Mesendoderm (in vitro differentiated cells): ENCODE data around the gene STYX.
"Not testable (repeated sequence)": the region's sequence is repeated elsewhere in the genome, so short reads cannot be mapped to it uniquely, and the experiment has no call there.

ENCODE experiments used
- DNase-seq: peaks from one replicate; pipeline ENCODE4 v3.0.0; 2013
- H2AK5ac ChIP-seq: 2 replicates; pipeline ENCODE4 v1.6.1; 2013; ENCODE audit warnings: low read length, inconsistent platforms
- H2BK120ac ChIP-seq: 2 replicates; pipeline ENCODE4 v1.6.1; 2013; ENCODE audit warnings: low read depth, mild to moderate bottlenecking, low read length, moderate library complexity, mixed read lengths
- H2BK15ac ChIP-seq: replicated peaks from 2 replicates; pipeline ENCODE4 v1.6.1; 2013; ENCODE audit warnings: low read depth, mild to moderate bottlenecking, moderate library complexity
- H2BK5ac ChIP-seq: 2 replicates; pipeline ENCODE4 v1.6.1; 2013; ENCODE audit warnings: low read length, inconsistent platforms
- H3K18ac ChIP-seq: 2 replicates; pipeline ENCODE4 v1.6.1; 2013; ENCODE audit warnings: mild to moderate bottlenecking, low read length, mixed read lengths
- H3K23ac ChIP-seq: one replicate; pipeline ENCODE4 v1.6.1; 2013; ENCODE audit warnings: low read length
- H3K27ac ChIP-seq: 2 replicates; pipeline ENCODE4 v1.5.1; 2013; ENCODE audit warnings: low read depth, mild to moderate bottlenecking, inconsistent platforms, low read length, moderate library complexity
- H3K27me3 ChIP-seq: 2 replicates; pipeline ENCODE4 v1.6.1; 2013; ENCODE audit warnings: low read length, control low read depth, mild to moderate bottlenecking, inconsistent platforms; ENCODE audit not compliant: insufficient read depth, poor library complexity
- H3K36me3 ChIP-seq: 2 replicates; pipeline ENCODE4 v1.6.1; 2013; ENCODE audit warnings: low read length, inconsistent platforms; ENCODE audit not compliant: control insufficient read depth, insufficient read depth
- H3K4ac ChIP-seq: one replicate; pipeline ENCODE4 v1.6.1; 2013; ENCODE audit warnings: low read depth, mild to moderate bottlenecking, low read length, moderate library complexity
- H3K4me1 ChIP-seq: 2 replicates; pipeline ENCODE4 v1.6.1; 2013; ENCODE audit warnings: low read depth, low read length, inconsistent platforms; ENCODE audit not compliant: control insufficient read depth
- H3K4me2 ChIP-seq: 2 replicates; pipeline ENCODE4 v1.6.1; 2013; ENCODE audit warnings: low read length
- H3K4me3 ChIP-seq: 2 replicates; pipeline ENCODE4 v1.5.1; 2013; ENCODE audit warnings: mild to moderate bottlenecking, low read length
- H3K56ac ChIP-seq: one replicate; pipeline ENCODE4 v1.6.1; 2013; ENCODE audit warnings: low read length
- H3K79me1 ChIP-seq: 2 replicates; pipeline ENCODE4 v1.6.1; 2013; ENCODE audit warnings: low read length, inconsistent platforms
- H3K79me2 ChIP-seq: 2 replicates; pipeline ENCODE4 v1.6.1; 2013; ENCODE audit warnings: mild to moderate bottlenecking, low read length; ENCODE audit not compliant: control insufficient read depth, insufficient read depth
- H3K9ac ChIP-seq: 2 replicates; pipeline ENCODE4 v1.6.1; 2013; ENCODE audit warnings: low read length, inconsistent platforms
- H4K5ac ChIP-seq: one replicate; pipeline ENCODE4 v1.6.1; 2013; ENCODE audit warnings: low read length
- H4K8ac ChIP-seq: one replicate; pipeline ENCODE4 v1.6.1; 2013; ENCODE audit warnings: low read depth, mild to moderate bottlenecking, control low read depth, low read length, moderate library complexity
- WGBS: extraction: QIAGEN DNeasy Blood & Tissue Kit; methylation state at CpG from one replicate; pipeline ENCODE4 v1.1.7; 2013; ENCODE audit warnings: low lambda C conversion rate, missing lambda C conversion rate; ENCODE audit not compliant: insufficient coverage; ENCODE audit errors: extremely low coverage; 5-methylcytosine and 5-hydroxymethylcytosine counted together

Gene STYX

GRCh38 chr14:52711666-52712065, 18.3 kb upstream of the STYX start:
- Histone ChIP-seq H3K9ac (no peak overlapping the region), H3K23ac (no peak overlapping the region), H2BK15ac (no peak overlapping the region), H3K79me1 (peaks cover 2% of the 10 kb centered on the region), H3K4me1 (no peaks in the 10 kb centered on the region), H3K18ac (no peak overlapping the region), H4K5ac (no peak overlapping the region), H3K27ac (no peak overlapping the region), H3K4ac (no peak overlapping the region), H3K79me2 (peaks cover 18% of the 10 kb centered on the region), H3K4me2 (no peak overlapping the region), H2BK120ac (no peak overlapping the region), H3K27me3 (no peaks in the 10 kb centered on the region), H2AK5ac (no peak overlapping the region), H3K36me3 (peaks cover 8% of the 10 kb centered on the region), H4K8ac (no peak overlapping the region), H3K56ac (no peak overlapping the region), H3K4me3 (no peak overlapping the region), H2BK5ac (no peak overlapping the region)
- no peak for DNase-seq
- WGBS: no CpG with 5 or more reads among the region's 1 CpG

- H2BK15ac ChIP-seq: no peak overlapping the region
- H2BK5ac ChIP-seq: no peak overlapping the region
- H3K79me1 ChIP-seq: no peaks in the 10 kb centered on the region
- H3K4ac ChIP-seq: no peak overlapping the region
- H2BK120ac ChIP-seq: no peak overlapping the region
- H2AK5ac ChIP-seq: no peak overlapping the region
- no peak overlapping the region for H3K4me3 ChIP-seq
- H3K27ac ChIP-seq: no peak overlapping the region
- no peak overlapping the region for H3K18ac ChIP-seq
- H3K23ac ChIP-seq: no peak overlapping the region
- no peaks in the 10 kb centered on the region for H3K79me2 ChIP-seq
- DNase-seq: no peak
- no CpG with 5 or more reads among the region's 6 CpGs for WGBS
- no peak overlapping the region for H4K5ac ChIP-seq
- no peak overlapping the region for H3K56ac ChIP-seq
- H3K9ac ChIP-seq: no peak overlapping the region
- no peaks in the 10 kb centered on the region for H3K27me3 ChIP-seq
- H3K36me3 ChIP-seq: peaks cover 10% of the 10 kb centered on the region
- H3K4me2 ChIP-seq: no peak overlapping the region
- H3K4me1 ChIP-seq: no peaks in the 10 kb centered on the region
- no peak overlapping the region for H4K8ac ChIP-seq
These were observed 13.8 kb upstream of the STYX start for GRCh38 chr14:52716155-52716554.

DNA sequence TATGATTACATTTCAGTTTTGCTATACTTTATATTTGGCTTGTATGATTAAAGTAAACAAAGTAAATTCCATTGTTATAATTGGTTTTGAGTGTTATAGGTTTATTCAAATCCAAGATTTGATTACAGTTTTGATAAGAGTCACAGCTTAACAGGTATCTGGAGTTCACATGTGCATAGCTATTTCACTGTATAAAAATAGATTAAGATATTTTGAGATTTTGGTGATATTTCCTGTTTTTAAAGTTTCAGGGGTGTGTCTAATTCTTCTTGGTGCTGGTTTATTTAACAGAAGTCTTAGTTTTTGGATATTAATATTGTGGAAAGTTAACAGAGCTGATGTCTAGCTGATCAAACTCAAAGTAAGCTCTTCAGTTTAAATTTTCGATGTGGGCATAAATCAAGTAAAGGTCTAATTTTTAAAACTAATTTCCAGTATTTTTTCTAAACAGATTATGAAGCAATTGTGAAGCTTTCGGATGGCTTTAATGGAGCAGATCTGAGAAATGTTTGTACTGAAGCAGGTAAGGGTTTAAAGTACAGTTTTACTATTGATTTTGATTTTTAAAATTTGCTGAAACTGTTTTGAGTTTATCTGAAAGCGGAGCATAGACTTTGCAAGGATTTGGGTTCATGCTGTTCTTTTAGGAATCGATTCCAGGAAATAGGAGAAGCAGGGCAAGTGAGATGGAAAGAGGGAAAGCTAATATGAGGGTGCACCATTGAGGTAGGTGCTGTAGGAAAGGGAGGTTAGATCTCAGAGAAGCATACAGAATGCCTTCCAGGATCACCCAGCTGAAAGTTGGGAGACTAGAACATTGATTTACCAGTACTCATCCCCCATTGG, 6.2 kb upstream of the STYX start:
- Histone ChIP-seq H3K27me3 (no peaks in the 10 kb centered on the region), H3K18ac (no peak overlapping the region), H2BK120ac (no peak overlapping the region), H3K4me2 (no peak overlapping the region), H2BK5ac (no peak overlapping the region), H4K5ac (no peak overlapping the region), H3K9ac (no peak overlapping the region), H3K79me2 (no peaks in the 10 kb centered on the region), H4K8ac (no peak overlapping the region), H3K27ac (no peak overlapping the region), H3K56ac (no peak overlapping the region), H3K23ac (no peak overlapping the region), H2AK5ac (no peak overlapping the region), H3K4me1 (no peaks in the 10 kb centered on the region), H3K79me1 (no peaks in the 10 kb centered on the region), H3K4me3 (no peak overlapping the region), H2BK15ac (no peak overlapping the region), H3K4ac (no peak overlapping the region), H3K36me3 (peaks cover 6% of the 10 kb centered on the region)
- no CpG with 5 or more reads among the region's 4 CpGs for WGBS
- no peak for DNase-seq

GRCh38 chr14:52724360-52724644, 5.7 kb upstream of the STYX start:
- Histone ChIP-seq H2BK120ac (no peak overlapping the region), H2BK5ac (no peak overlapping the region), H3K36me3 (peaks cover 6% of the 10 kb centered on the region), H3K18ac (no peak overlapping the region), H3K4ac (no peak overlapping the region), H3K4me2 (no peak overlapping the region), H3K79me1 (no peaks in the 10 kb centered on the region), H3K9ac (no peak overlapping the region), H3K4me1 (no peaks in the 10 kb centered on the region), H2BK15ac (no peak overlapping the region), H3K4me3 (no peak overlapping the region), H3K27ac (no peak overlapping the region), H2AK5ac (no peak overlapping the region), H4K8ac (no peak overlapping the region), H3K23ac (no peak overlapping the region), H4K5ac (no peak overlapping the region), H3K27me3 (no peaks in the 10 kb centered on the region), H3K79me2 (no peaks in the 10 kb centered on the region), H3K56ac (no peak overlapping the region)
- peak; percentile 53 for DNase-seq

DNA sequence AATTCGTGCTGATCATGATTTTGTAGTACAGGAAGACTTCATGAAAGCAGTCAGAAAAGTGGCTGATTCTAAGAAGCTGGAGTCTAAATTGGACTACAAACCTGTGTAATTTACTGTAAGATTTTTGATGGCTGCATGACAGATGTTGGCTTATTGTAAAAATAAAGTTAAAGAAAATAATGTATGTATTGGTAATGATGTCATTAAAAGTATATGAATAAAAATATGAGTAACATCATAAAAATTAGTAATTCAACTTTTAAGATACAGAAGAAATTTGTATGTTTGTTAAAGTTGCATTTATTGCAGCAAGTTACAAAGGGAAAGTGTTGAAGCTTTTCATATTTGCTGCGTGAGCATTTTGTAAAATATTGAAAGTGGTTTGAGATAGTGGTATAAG, 2.5 kb upstream of the STYX start:
- not testable (repeated sequence) for DNase-seq, H4K8ac ChIP-seq, H2BK120ac ChIP-seq, H3K27ac ChIP-seq, H3K4me3 ChIP-seq, H4K5ac ChIP-seq, H3K9ac ChIP-seq, H3K27me3 ChIP-seq, H3K56ac ChIP-seq, H3K79me1 ChIP-seq, H3K4me1 ChIP-seq, H2AK5ac ChIP-seq, H3K23ac ChIP-seq, H2BK5ac ChIP-seq, H3K36me3 ChIP-seq, H3K18ac ChIP-seq, H3K4me2 ChIP-seq, H3K4ac ChIP-seq, H2BK15ac ChIP-seq
- H3K79me2 ChIP-seq: peaks cover 17% of the 10 kb centered on the region
- WGBS: no CpG with 5 or more reads among the region's 2 CpGs

GRCh38 chr14:52729035-52729434, 931 bp upstream of the STYX start:
- H3K4ac ChIP-seq, H3K36me3 ChIP-seq, H3K23ac ChIP-seq, H3K27ac ChIP-seq, DNase-seq, H3K4me1 ChIP-seq, H4K5ac ChIP-seq, H2BK120ac ChIP-seq, H3K4me3 ChIP-seq, H2AK5ac ChIP-seq, H3K27me3 ChIP-seq, H2BK15ac ChIP-seq, H2BK5ac ChIP-seq, H3K4me2 ChIP-seq, H3K79me1 ChIP-seq, H3K18ac ChIP-seq, H3K9ac ChIP-seq, H4K8ac ChIP-seq, H3K56ac ChIP-seq: not testable (repeated sequence)
- no CpG with 5 or more reads among the region's 15 CpGs for WGBS
- peaks cover 17% of the 10 kb centered on the region for H3K79me2 ChIP-seq
